ENCODE data around the gene FOLR2.

DNA sequence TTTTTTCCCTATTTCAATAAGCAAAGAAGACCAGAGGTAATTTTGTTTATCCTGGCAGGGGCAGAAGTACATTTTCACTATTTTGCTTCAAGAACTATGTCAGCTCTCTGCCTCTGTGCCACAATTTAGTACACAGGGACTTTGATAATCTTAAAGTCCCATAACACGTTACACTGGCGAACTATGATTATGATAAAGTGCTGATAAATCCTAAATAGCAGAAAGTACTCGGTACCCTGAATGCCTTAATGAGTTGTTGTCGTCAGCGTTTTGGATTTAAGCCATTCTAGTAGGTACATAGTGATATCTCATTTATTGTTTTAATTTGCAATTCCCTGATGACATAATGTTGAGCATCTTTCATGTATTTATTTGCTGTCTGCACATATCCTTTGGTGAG lies 44.0 kb downstream of the FOLR2 start:
- TF ChIP-seq EZH2 (IDR thresholded peaks at IDR 0.05; ENCODE audit: low read depth, low read length, severe bottlenecking) (no peak), POLR2A (IDR thresholded peaks at IDR 0.05; ENCODE audit: control extremely low read depth in 1 of 2, low read depth in 2 of 2, low read length in 2 of 2) (no peak), TBP (IDR thresholded peaks at IDR 0.05; ENCODE audit: low read depth, low read length) (no peak)
- TF ChIP-seq, protein P1, sequence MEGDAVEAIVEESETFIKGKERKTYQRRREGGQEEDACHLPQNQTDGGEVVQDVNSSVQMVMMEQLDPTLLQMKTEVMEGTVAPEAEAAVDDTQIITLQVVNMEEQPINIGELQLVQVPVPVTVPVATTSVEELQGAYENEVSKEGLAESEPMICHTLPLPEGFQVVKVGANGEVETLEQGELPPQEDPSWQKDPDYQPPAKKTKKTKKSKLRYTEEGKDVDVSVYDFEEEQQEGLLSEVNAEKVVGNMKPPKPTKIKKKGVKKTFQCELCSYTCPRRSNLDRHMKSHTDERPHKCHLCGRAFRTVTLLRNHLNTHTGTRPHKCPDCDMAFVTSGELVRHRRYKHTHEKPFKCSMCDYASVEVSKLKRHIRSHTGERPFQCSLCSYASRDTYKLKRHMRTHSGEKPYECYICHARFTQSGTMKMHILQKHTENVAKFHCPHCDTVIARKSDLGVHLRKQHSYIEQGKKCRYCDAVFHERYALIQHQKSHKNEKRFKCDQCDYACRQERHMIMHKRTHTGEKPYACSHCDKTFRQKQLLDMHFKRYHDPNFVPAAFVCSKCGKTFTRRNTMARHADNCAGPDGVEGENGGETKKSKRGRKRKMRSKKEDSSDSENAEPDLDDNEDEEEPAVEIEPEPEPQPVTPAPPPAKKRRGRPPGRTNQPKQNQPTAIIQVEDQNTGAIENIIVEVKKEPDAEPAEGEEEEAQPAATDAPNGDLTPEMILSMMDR (IDR thresholded peaks at IDR 0.05; ENCODE audit: control extremely low read depth in 1 of 3, insufficient read depth in 1 of 3, low read depth in 1 of 3, low read length in 3 of 3), result no peak

Measured in H1 (cell line).